Prostate gland (tissue), 2 donors: ENCODE results near the gene CELF4.

Experiments
- CTCF ChIP-seq, 4 experiments: fragments of 200-600 bp in 2 of 4; fragments of 450-650 bp in 2 of 4; sonication (generic) in 2 of 4; IDR thresholded peaks; 1 replicate in 3 of 4; 2 replicates in 1 of 4; pipeline ENCODE4 v1.5.1; 2016 to 2019; ENCODE audit warnings: antibody characterized with exemption in 4 of 4, mild to moderate bottlenecking in 2 of 4, moderate library complexity in 2 of 4
- POLR2A ChIP-seq: fragments of 450-650 bp; IDR thresholded peaks from one replicate; pipeline ENCODE4 v1.6.1; 2016; ENCODE audit warnings: antibody characterized with exemption, mild to moderate bottlenecking
- POLR2AphosphoS5 ChIP-seq: sonication (generic); formaldehyde crosslinking; IDR thresholded peaks from one replicate; pipeline ENCODE4 v1.6.1; 2017; ENCODE audit warnings: antibody characterized with exemption

- no peak for TF ChIP-seq CTCF (IDR thresholded peaks at IDR 0.05)
- TF ChIP-seq POLR2AphosphoS5 = no peak
- no peak for TF ChIP-seq POLR2A
Observed at GRCh38 chr18:37289423-37289822, 276.2 kb downstream of the CELF4 start.
